Endothelial cell of umbilical vein (primary cell): ENCODE data around the gene DNAJC3. TPM values are rescaled to one million over a fixed set of nuclear protein-coding genes. Genes with fewer than 3 reads are reported as not detected.

ENCODE experiments used
- BruUV-seq: library from RNA; stranded (reverse); fragments of 400-500 nt; replicated peaks from 2 replicates; lab custom pipeline; 2021; lab: Mats Ljungman, UMichigan
- CTCF ChIA-PET: fragments of 300-600, 350-600 bp; sonication (Branson Sonifier 250); formaldehyde crosslinking; loops from one replicate; lab custom pipeline; 2021; ENCODE audit warnings: antibody characterized with exemption, inconsistent platforms; lab: Charles Lee
- POLR2A ChIA-PET: fragments of 300-600, 350-600 bp; sonication (Branson Sonifier 250); formaldehyde crosslinking; loops from one replicate; lab custom pipeline; 2021; ENCODE audit warnings: antibody characterized with exemption, inconsistent platforms; lab: Charles Lee
- DNase-seq: peaks from one replicate; pipeline ENCODE4 v3.0.0-alpha.2; 2011; ENCODE audit warnings: low read depth, low spot score
- FAIRE-seq: peaks from 2 replicates; lab custom pipeline; 2011; peaks lifted over from hg19 to GRCh38; lab: Jason Lieb, UNC
- H2AFZ ChIP-seq: 2 replicates; pipeline ENCODE4 v1.6.0; 2012; ENCODE audit warnings: low read depth, low read length, control low read depth, inconsistent platforms
- H3K27ac ChIP-seq: 2 replicates; pipeline ENCODE4 v1.5.1; 2011; ENCODE audit warnings: low read depth, mild to moderate bottlenecking, control low read depth, low read length, moderate library complexity; ENCODE audit not compliant: insufficient read depth
- H3K27me3 ChIP-seq, 2 experiments: 2 replicates each; pipeline versions ENCODE4 v1.6.0 to v1.6.1; 2011; ENCODE audit warnings: low read length in 2 of 2, mixed read lengths in 1 of 2; ENCODE audit not compliant: control insufficient read depth in 2 of 2, insufficient read depth in 2 of 2
- H3K36me3 ChIP-seq, 2 experiments: 2 replicates in 1 of 2; 3 replicates in 1 of 2; pipeline ENCODE4 v1.5.1; 2011; ENCODE audit warnings: low read length in 2 of 2, mild to moderate bottlenecking in 1 of 2, moderate library complexity in 1 of 2; ENCODE audit not compliant: control insufficient read depth in 2 of 2, insufficient read depth in 2 of 2; ENCODE audit errors: extremely low read depth in 1 of 2
- H3K4me1 ChIP-seq: 3 replicates; pipeline ENCODE4 v1.5.1; 2011; ENCODE audit warnings: mild to moderate bottlenecking, low read length; ENCODE audit not compliant: control insufficient read depth, insufficient read depth; ENCODE audit errors: extremely low read depth
- H3K4me2 ChIP-seq: 2 replicates; pipeline ENCODE4 v1.6.1; 2011; ENCODE audit warnings: low read length, control low read depth, mixed read lengths; ENCODE audit not compliant: insufficient read depth
- H3K4me3 ChIP-seq, 3 experiments: fragments of 200-600 bp in 1 of 3; sonication (generic), shearing (Covaris generic) in 1 of 3; replicated peaks in 1 of 3; 2 replicates each; pipeline ENCODE4 v1.5.1; 2011 to 2016; ENCODE audit warnings: control low read depth in 3 of 3, low read length in 3 of 3, mild to moderate bottlenecking in 2 of 3, inconsistent platforms in 1 of 3, low read depth in 1 of 3, moderate library complexity in 1 of 3; ENCODE audit not compliant: insufficient read depth in 1 of 3
- H3K79me2 ChIP-seq: 2 replicates; pipeline ENCODE4 v1.6.0; 2012; ENCODE audit warnings: low read length, inconsistent platforms; ENCODE audit not compliant: control insufficient read depth, insufficient read depth
- H3K9ac ChIP-seq: replicated peaks from 2 replicates; pipeline ENCODE3; 2011; ENCODE audit warnings: low read length, control low read depth; ENCODE audit not compliant: insufficient read depth; ENCODE audit errors: extremely low read depth
- H3K9me1 ChIP-seq: replicated peaks from 3 replicates; pipeline ENCODE4 v1.6.0; 2011; ENCODE audit warnings: mild to moderate bottlenecking, low read length; ENCODE audit not compliant: control insufficient read depth, insufficient read depth; ENCODE audit errors: extremely low read depth
- H3K9me3 ChIP-seq: replicated peaks from 2 replicates; pipeline ENCODE4 v1.5.1; 2012; ENCODE audit warnings: low read length, inconsistent platforms; ENCODE audit not compliant: control insufficient read depth, insufficient read depth
- H4K20me1 ChIP-seq: replicated peaks from 2 replicates; pipeline ENCODE3; 2011; ENCODE audit warnings: mild to moderate bottlenecking, low read length; ENCODE audit not compliant: control insufficient read depth, insufficient read depth; ENCODE audit errors: extremely low read depth
- CTCF ChIP-seq, 2 donors: IDR thresholded peaks; 1 replicate in 1 of 2; 2 replicates in 1 of 2; pipeline ENCODE4 v1.5.1; 2011; ENCODE audit warnings: low read length in 2 of 2, mild to moderate bottlenecking in 2 of 2, moderate library complexity in 2 of 2, control low read depth in 1 of 2, inconsistent platforms in 1 of 2, low read depth in 1 of 2; ENCODE audit not compliant: insufficient read depth in 1 of 2; ENCODE audit errors: extremely low read depth in 1 of 2
- EZH2 ChIP-seq: IDR thresholded peaks from 2 replicates; pipeline ENCODE4 v1.6.1; 2012; ENCODE audit warnings: borderline replicate concordance, low read depth, mild to moderate bottlenecking, moderate library complexity, low read length, inconsistent platforms; ENCODE audit not compliant: severe bottlenecking
- FOS ChIP-seq: IDR thresholded peaks from 2 replicates; pipeline ENCODE4 v1.6.1; 2011; ENCODE audit warnings: mild to moderate bottlenecking, low read length, moderate library complexity, borderline replicate concordance; ENCODE audit not compliant: insufficient read depth
- GATA2 ChIP-seq: IDR thresholded peaks from 2 replicates; pipeline ENCODE4 v1.7.0; 2011; ENCODE audit warnings: low read depth, mild to moderate bottlenecking, moderate library complexity, mixed read lengths, low read length; ENCODE audit not compliant: insufficient read length, insufficient read depth
- JUN ChIP-seq: IDR thresholded peaks from 2 replicates; pipeline ENCODE4 v1.6.1; 2011; ENCODE audit warnings: borderline replicate concordance, low read depth; ENCODE audit not compliant: insufficient read length, insufficient read depth
- MAX ChIP-seq: IDR thresholded peaks from 2 replicates; pipeline ENCODE4 v1.6.1; 2011; ENCODE audit not compliant: insufficient read depth, insufficient read length
- MYC ChIP-seq: IDR thresholded peaks from one replicate; pipeline ENCODE4 v1.6.1; 2011; ENCODE audit warnings: mild to moderate bottlenecking, low read depth, low read length
- POLR2A ChIP-seq: IDR thresholded peaks from 2 replicates; pipeline ENCODE4 v1.6.1; 2012; ENCODE audit warnings: low read depth, mild to moderate bottlenecking, control low read depth, low read length
- POLR2AphosphoS5 ChIP-seq: IDR thresholded peaks from 2 replicates; pipeline ENCODE4 v1.6.1; 2012; ENCODE audit warnings: low read depth, mild to moderate bottlenecking, control low read depth, low read length, moderate library complexity; ENCODE audit not compliant: insufficient read depth
- dilution Hi-C: fragments of 300-500 bp; cut with MboI; formaldehyde crosslinking; loops from one replicate; pipeline ENCODE4 v1.15.0; 2019; ENCODE audit warnings: low sequenced_read_pairs; ENCODE audit not compliant: extremely low pct_ligation_motif_present
- intact Hi-C: fragments of 100-400 bp; cut with micrococcal nuclease; formaldehyde crosslinking; loops from one replicate; pipeline ENCODE4 v1.10.0; 2022
- polyA plus RNA-seq, 4 experiments: library from polyadenylated mRNA; depleted of rRNA in 3 of 4; stranded (reverse) in 3 of 4; unstranded in 1 of 4; fragments of >200 nt; gene quantifications; 2 replicates each; pipeline versions ENCODE4 v1.2.1 to v1.2.3, GENCODE V29; 2011 to 2012; ENCODE audit warnings: missing spikeins in 1 of 4
- total RNA-seq: library from RNA; stranded (reverse); gene quantifications from 2 replicates; pipeline ENCODE4 v1.2.3, GENCODE V29; 2021

Gene DNAJC3
- total and polyA plus RNA-seq, 2 donors (not counting 3 experiments of a cell fraction or from before 2014, with no cell fraction given), result 17.0 to 51.2 TPM

- DNase-seq (no peak), FAIRE-seq (no peak)
- Histone ChIP-seq H3K27ac (no peak overlapping the region), H3K9me1 (no peaks in the 10 kb centered on the region), H3K9ac (no peak overlapping the region), H3K36me3 (peaks cover 0 to 3% of the 10 kb centered on the region in 2 experiments), H3K27me3 (no peaks in the 10 kb centered on the region), H3K4me1 (no peaks in the 10 kb centered on the region), H3K4me2 (no peak overlapping the region), H3K4me3 (no peak overlapping the region), H3K9me3 (no peaks in the 10 kb centered on the region), H3K79me2 (peaks cover 11% of the 10 kb centered on the region), H2AFZ (no peak overlapping the region), H4K20me1 (no peaks in the 10 kb centered on the region)
- no peak for TF ChIP-seq MYC
- TF ChIP-seq POLR2A, result no peak
- no peak for TF ChIP-seq CTCF (IDR thresholded peaks at IDR 0.05; ENCODE audit: extremely low read depth in 1 of 2, insufficient read depth in 1 of 2, low read depth in 1 of 2, low read length in 2 of 2)
- no peak for TF ChIP-seq MAX
- no peak for TF ChIP-seq GATA2
- TF ChIP-seq FOS, result no peak
- no peak for TF ChIP-seq POLR2AphosphoS5
- no peak for TF ChIP-seq EZH2
- no peak for TF ChIP-seq JUN
- ChIA-PET CTCF (no interaction called here), POLR2A (no interaction called here)
- dilution Hi-C loops (no loop called here), intact Hi-C loops (no loop called here)
- no TSS peak for BruUV-seq
Measured at GRCh38 chr13:95723438-95723837, 46.5 kb downstream of the DNAJC3 start.
